Progenitor cell of endocrine pancreas (in vitro differentiated cells): Measurements from ENCODE around the gene PROP1. TPM values are rescaled to one million over a fixed set of nuclear protein-coding genes. Genes with fewer than 3 reads are reported as not detected.

Experiments
- DNase-seq: peaks from one replicate; pipeline ENCODE4 v3.0.0; 2021; ENCODE audit warnings: low spot score; ENCODE audit not compliant: unreplicated experiment
- H3K27ac Mint-ChIP-seq: 2 replicates; pipeline ENCODE4 v1.8.0; 2021; ENCODE audit warnings: mild to moderate bottlenecking, moderate library complexity, mixed read lengths
- H3K27me3 Mint-ChIP-seq: 2 replicates; pipeline ENCODE4 v1.8.0; 2021; ENCODE audit warnings: mixed read lengths
- H3K36me3 Mint-ChIP-seq: 2 replicates; pipeline ENCODE4 v1.8.0; 2022; ENCODE audit warnings: mixed read lengths; ENCODE audit not compliant: insufficient read depth
- H3K4me1 Mint-ChIP-seq: 2 replicates; pipeline ENCODE4 v1.8.0; 2021; ENCODE audit warnings: low read depth, mixed read lengths
- H3K4me3 Mint-ChIP-seq: 2 replicates; pipeline ENCODE4 v1.8.0; 2021; ENCODE audit warnings: low read depth, mild to moderate bottlenecking, moderate library complexity, mixed read lengths
- H3K9me3 Mint-ChIP-seq: 2 replicates; pipeline ENCODE4 v1.8.0; 2021; ENCODE audit warnings: low read depth, mixed read lengths
- total RNA-seq: library from RNA; stranded (reverse); gene quantifications from 2 replicates; pipeline ENCODE4 v1.2.1, GENCODE V29; 2021
- TF ChIP-seq, protein P1 (sequence below): fragments of 200-600 bp; sonication (generic); IDR thresholded peaks from one replicate; pipeline ENCODE4 v1.5.0; 2021; ENCODE audit warnings: antibody characterized with exemption, mild to moderate bottlenecking; ENCODE audit not compliant: unreplicated experiment

PROP1 gene
- total RNA-seq, 1 donor from 2014 or later = not detected

DNA sequence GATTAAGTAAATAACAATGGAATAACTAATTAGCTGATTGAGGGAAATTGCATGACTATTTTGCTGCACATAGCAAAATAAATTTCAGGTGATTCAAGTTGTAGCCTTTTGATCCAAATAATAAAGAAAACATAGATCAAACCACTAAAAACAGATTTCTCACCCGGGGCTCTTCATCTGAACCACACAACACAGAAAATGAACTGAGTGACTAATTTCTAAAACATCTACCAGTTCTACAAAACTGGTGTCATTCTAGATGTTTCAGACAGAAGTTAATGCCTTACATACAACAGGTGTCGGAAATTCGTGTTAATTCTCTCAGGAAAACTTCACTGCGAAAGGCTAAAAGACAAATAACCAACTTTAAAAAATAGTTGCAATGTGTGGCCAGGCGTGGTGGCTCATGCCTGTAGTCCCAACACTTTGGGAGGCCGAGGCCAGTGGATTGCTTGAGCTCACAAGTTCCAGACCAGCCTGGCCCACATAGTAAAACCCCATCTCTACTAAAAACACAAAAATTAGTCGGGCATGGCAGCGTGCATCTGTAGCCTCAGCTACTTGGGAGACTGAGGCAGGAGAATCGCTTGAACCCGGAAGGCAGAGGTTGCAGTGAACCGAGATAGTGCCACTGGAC, 6.9 kb downstream of the PROP1 start:
- Mint-ChIP-seq H3K27me3 (peaks cover 6% of the 10 kb centered on the region), H3K9me3 (no peaks in the 10 kb centered on the region), H3K36me3 (no peaks in the 10 kb centered on the region), H3K27ac (no peak overlapping the region), H3K4me1 (no peaks in the 10 kb centered on the region), H3K4me3 (no peak overlapping the region)
- no peak for DNase-seq
- TF ChIP-seq, protein P1, sequence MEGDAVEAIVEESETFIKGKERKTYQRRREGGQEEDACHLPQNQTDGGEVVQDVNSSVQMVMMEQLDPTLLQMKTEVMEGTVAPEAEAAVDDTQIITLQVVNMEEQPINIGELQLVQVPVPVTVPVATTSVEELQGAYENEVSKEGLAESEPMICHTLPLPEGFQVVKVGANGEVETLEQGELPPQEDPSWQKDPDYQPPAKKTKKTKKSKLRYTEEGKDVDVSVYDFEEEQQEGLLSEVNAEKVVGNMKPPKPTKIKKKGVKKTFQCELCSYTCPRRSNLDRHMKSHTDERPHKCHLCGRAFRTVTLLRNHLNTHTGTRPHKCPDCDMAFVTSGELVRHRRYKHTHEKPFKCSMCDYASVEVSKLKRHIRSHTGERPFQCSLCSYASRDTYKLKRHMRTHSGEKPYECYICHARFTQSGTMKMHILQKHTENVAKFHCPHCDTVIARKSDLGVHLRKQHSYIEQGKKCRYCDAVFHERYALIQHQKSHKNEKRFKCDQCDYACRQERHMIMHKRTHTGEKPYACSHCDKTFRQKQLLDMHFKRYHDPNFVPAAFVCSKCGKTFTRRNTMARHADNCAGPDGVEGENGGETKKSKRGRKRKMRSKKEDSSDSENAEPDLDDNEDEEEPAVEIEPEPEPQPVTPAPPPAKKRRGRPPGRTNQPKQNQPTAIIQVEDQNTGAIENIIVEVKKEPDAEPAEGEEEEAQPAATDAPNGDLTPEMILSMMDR = no peak

GRCh38 chr5:177987326-177987725, 8.7 kb downstream of the PROP1 start:
- Mint-ChIP-seq H3K4me1 (no peaks in the 10 kb centered on the region), H3K36me3 (no peaks in the 10 kb centered on the region), H3K27ac (no peak overlapping the region), H3K27me3 (peaks cover 7% of the 10 kb centered on the region), H3K4me3 (no peak overlapping the region), H3K9me3 (no peaks in the 10 kb centered on the region)
- TF ChIP-seq, protein P1 = no peak
- DNase-seq = no peak

- H3K4me3 Mint-ChIP-seq = no peak overlapping the region
These were observed 10.5 kb downstream of the PROP1 start for GRCh38 chr5:177985430-177986040.

DNA sequence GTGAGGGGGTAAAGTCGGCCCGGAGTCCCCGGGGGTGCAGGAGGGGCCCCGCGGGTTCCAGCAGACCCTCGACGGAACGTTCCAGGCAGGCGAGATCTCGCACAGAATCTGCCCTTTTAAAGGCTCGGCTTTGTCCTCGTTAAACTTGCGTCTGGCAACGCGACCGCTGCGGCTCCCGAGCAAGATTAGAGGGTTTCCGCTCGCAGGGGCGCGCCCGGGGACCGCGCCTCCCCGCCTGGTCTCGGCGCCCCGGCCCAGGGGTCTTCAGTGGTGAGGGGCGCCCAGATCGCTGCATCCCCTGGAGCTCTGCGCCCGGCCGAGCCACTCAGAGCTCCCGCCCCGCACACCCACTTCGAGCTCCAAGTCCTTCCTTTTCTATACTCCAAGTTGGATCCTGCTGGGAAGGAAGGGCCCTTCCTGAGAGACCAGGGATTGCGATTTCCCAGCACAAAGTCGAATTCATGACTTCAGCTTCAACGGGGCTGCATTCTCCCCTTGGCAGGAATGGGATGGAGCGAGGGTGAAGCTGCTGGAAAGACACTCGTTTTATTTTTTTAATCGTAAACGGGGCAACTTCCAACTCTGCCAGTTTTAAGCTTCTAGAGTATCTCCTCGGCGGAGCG, 11.3 kb downstream of the PROP1 start:
- Mint-ChIP-seq H3K4me1 (peaks cover 2% of the 10 kb centered on the region), H3K9me3 (no peaks in the 10 kb centered on the region), H3K27ac (no peak overlapping the region), H3K4me3 (no peak overlapping the region), H3K36me3 (no peaks in the 10 kb centered on the region), H3K27me3 (peaks cover 13% of the 10 kb centered on the region)
- DNase-seq = no peak
- TF ChIP-seq, protein P1 = no peak

More at GRCh38 chr5:177985430-177986040, 10.5 kb downstream of the PROP1 start:
- no peaks in the 10 kb centered on the region for H3K36me3 Mint-ChIP-seq
- H3K27me3 Mint-ChIP-seq = peaks cover 13% of the 10 kb centered on the region
- TF ChIP-seq, protein P1 = no peak
- no peak overlapping the region for H3K27ac Mint-ChIP-seq
- no peak for DNase-seq
- H3K4me1 Mint-ChIP-seq = peaks cover 2% of the 10 kb centered on the region
- no peaks in the 10 kb centered on the region for H3K9me3 Mint-ChIP-seq

GRCh38 chr5:177983763-177984583, 12.1 kb downstream of the PROP1 start:
- Mint-ChIP-seq H3K9me3 (no peaks in the 10 kb centered on the region), H3K27me3 (peaks cover 13% of the 10 kb centered on the region), H3K4me1 (peaks cover 2% of the 10 kb centered on the region), H3K27ac (no peak overlapping the region), H3K36me3 (no peaks in the 10 kb centered on the region), H3K4me3 (no peak overlapping the region)
- TF ChIP-seq, protein P1 = no peak
- no peak for DNase-seq
